Duodenal mucosa (tissue), 2 donors: Measurements from ENCODE around the gene RGS3.

Source experiments
- H3K27ac ChIP-seq: one replicate; pipeline ENCODE4 v1.7.0; 2013; ENCODE audit warnings: low read depth, low read length
- H3K27me3 ChIP-seq, 2 donors: one replicate each; pipeline ENCODE4 v1.7.0; 2013; ENCODE audit warnings: low read length in 2 of 2, control low read depth in 1 of 2; ENCODE audit not compliant: insufficient read depth in 2 of 2, control insufficient read depth in 1 of 2
- H3K36me3 ChIP-seq, 2 donors: one replicate each; pipeline ENCODE4 v1.7.0; 2013; ENCODE audit warnings: low read length in 2 of 2, control low read depth in 1 of 2; ENCODE audit not compliant: insufficient read depth in 2 of 2, control insufficient read depth in 1 of 2
- H3K4me1 ChIP-seq, 2 donors: one replicate each; pipeline ENCODE4 v1.7.0; 2013; ENCODE audit warnings: low read length in 2 of 2, control low read depth in 1 of 2; ENCODE audit not compliant: insufficient read depth in 2 of 2, control insufficient read depth in 1 of 2
- H3K4me3 ChIP-seq, 2 donors: one replicate each; pipeline ENCODE4 v1.7.0; 2013; ENCODE audit warnings: low read length in 2 of 2, low read depth in 1 of 2
- H3K9ac ChIP-seq, 2 donors: one replicate each; pipeline ENCODE4 v1.7.0; 2013; ENCODE audit warnings: low read length in 2 of 2, low read depth in 1 of 2
- H3K9me3 ChIP-seq, 2 donors: one replicate each; pipeline ENCODE4 v1.7.0; 2013; ENCODE audit warnings: low read length in 2 of 2, control low read depth in 1 of 2; ENCODE audit not compliant: control insufficient read depth in 1 of 2

Gene RGS3

GRCh38 chr9:113630386-113631136, 167.0 kb downstream of the RGS3 start:
- Histone ChIP-seq H3K9ac (no peak overlapping the region), H3K4me1 (peaks cover 0 to 5% of the 10 kb centered on the region in 2 donors), H3K9me3 (no peaks in the 10 kb centered on the region), H3K4me3 (no peak overlapping the region), H3K36me3 (no peaks in the 10 kb centered on the region), H3K27me3 (no peaks in the 10 kb centered on the region), H3K27ac (no peak overlapping the region)

- H3K9me3 ChIP-seq, result no peaks in the 10 kb centered on the region
- peaks cover 0 to 5% of the 10 kb centered on the region in 2 donors for H3K4me1 ChIP-seq
- H3K27me3 ChIP-seq, result no peaks in the 10 kb centered on the region
- H3K36me3 ChIP-seq, result no peaks in the 10 kb centered on the region
- no peak overlapping the region for H3K27ac ChIP-seq
- H3K4me3 ChIP-seq, result no peak overlapping the region
- no peak overlapping the region for H3K9ac ChIP-seq
Observed at GRCh38 chr9:113631137-113631765, 167.7 kb downstream of the RGS3 start.

GRCh38 chr9:113631871-113632665, 168.5 kb downstream of the RGS3 start:
- no peaks in the 10 kb centered on the region for H3K27me3 ChIP-seq
- H3K27ac ChIP-seq, result no peak overlapping the region
- H3K9me3 ChIP-seq, result no peaks in the 10 kb centered on the region
- H3K4me3 ChIP-seq, result no peak overlapping the region
- no peaks in the 10 kb centered on the region for H3K36me3 ChIP-seq
- H3K9ac ChIP-seq, result no peak overlapping the region
- H3K4me1 ChIP-seq, result peaks cover 0 to 5% of the 10 kb centered on the region in 2 donors

- no peak overlapping the region for H3K9ac ChIP-seq
- H3K4me3 ChIP-seq, result no peak overlapping the region
- peaks cover 0 to 5% of the 10 kb centered on the region in 2 donors for H3K4me1 ChIP-seq
- no peaks in the 10 kb centered on the region for H3K9me3 ChIP-seq
- H3K27me3 ChIP-seq, result no peaks in the 10 kb centered on the region
- no peak overlapping the region for H3K27ac ChIP-seq
- no peaks in the 10 kb centered on the region for H3K36me3 ChIP-seq
Observed at GRCh38 chr9:113632776-113633590, 169.5 kb downstream of the RGS3 start.

- no peaks in the 10 kb centered on the region for H3K27me3 ChIP-seq
- no peaks in the 10 kb centered on the region for H3K9me3 ChIP-seq
- no peak overlapping the region for H3K27ac ChIP-seq
- no peak overlapping the region for H3K9ac ChIP-seq
- H3K4me1 ChIP-seq, result peaks cover 0 to 5% of the 10 kb centered on the region in 2 donors
- H3K4me3 ChIP-seq, result no peak overlapping the region
- H3K36me3 ChIP-seq, result no peaks in the 10 kb centered on the region
Observed at GRCh38 chr9:113633782-113634595, 170.5 kb downstream of the RGS3 start.

- H3K4me3 ChIP-seq, result no peak overlapping the region
- H3K27ac ChIP-seq, result no peak overlapping the region
- no peak overlapping the region for H3K9ac ChIP-seq
Observed at GRCh38 chr9:113634596-113635515, 171.3 kb downstream of the RGS3 start.

GRCh38 chr9:113635586-113635985, 172.1 kb downstream of the RGS3 start:
- Histone ChIP-seq H3K27ac (no peak overlapping the region), H3K9ac (no peak overlapping the region)

More at GRCh38 chr9:113634596-113635515, 171.3 kb downstream of the RGS3 start:
- Histone ChIP-seq H3K36me3 (no peaks in the 10 kb centered on the region), H3K27me3 (no peaks in the 10 kb centered on the region), H3K9me3 (no peaks in the 10 kb centered on the region), H3K4me1 (peaks cover 0 to 5% of the 10 kb centered on the region in 2 donors)

GRCh38 chr9:113636165-113636564, 172.6 kb downstream of the RGS3 start:
- Histone ChIP-seq H3K9ac (no peak overlapping the region), H3K4me3 (no peak overlapping the region)

More at GRCh38 chr9:113635586-113635985, 172.1 kb downstream of the RGS3 start:
- Histone ChIP-seq H3K36me3 (no peaks in the 10 kb centered on the region), H3K4me1 (peaks cover 0 to 5% of the 10 kb centered on the region in 2 donors), H3K9me3 (no peaks in the 10 kb centered on the region), H3K4me3 (no peak overlapping the region), H3K27me3 (no peaks in the 10 kb centered on the region)

More at GRCh38 chr9:113636165-113636564, 172.6 kb downstream of the RGS3 start:
- Histone ChIP-seq H3K4me1 (peaks cover 0 to 5% of the 10 kb centered on the region in 2 donors), H3K27me3 (no peaks in the 10 kb centered on the region), H3K27ac (no peak overlapping the region), H3K36me3 (no peaks in the 10 kb centered on the region), H3K9me3 (no peaks in the 10 kb centered on the region)
